IMR-90 (cell line): ENCODE data around the gene SYNPR.

Source experiments
- BHLHE40 ChIP-seq: fragments of 150-350 bp; IDR thresholded peaks from 2 replicates; pipeline ENCODE4 v1.6.1; 2016; ENCODE audit warnings: mild to moderate bottlenecking, low read depth, low read length
- CHD1 ChIP-seq: IDR thresholded peaks from 2 replicates; pipeline ENCODE4 v1.6.1; 2012; ENCODE audit warnings: low read depth, low read length, improper control_type of control experiment
- CTCF ChIP-seq: conservative IDR thresholded peaks from 2 replicates; pipeline ENCODE4 v1.5.1; 2012; ENCODE audit warnings: mild to moderate bottlenecking, low read depth, low read length, improper control_type of control experiment
- ELK1 ChIP-seq: fragments of 150-350 bp; IDR thresholded peaks from 2 replicates; pipeline ENCODE4 v1.6.1; 2016; ENCODE audit warnings: low read depth, mild to moderate bottlenecking, low read length, moderate library complexity, borderline replicate concordance
- FOS ChIP-seq: fragments of 150-350 bp; IDR thresholded peaks from 2 replicates; pipeline ENCODE4 v1.6.1; 2016; ENCODE audit warnings: low read depth, low read length
- MXI1 ChIP-seq: IDR thresholded peaks from 2 replicates; pipeline ENCODE4 v1.6.1; 2012; ENCODE audit warnings: low read depth, mild to moderate bottlenecking, low read length, moderate library complexity, borderline replicate concordance
- NFE2L2 ChIP-seq: fragments of 150-350 bp; IDR thresholded peaks from 2 replicates; pipeline ENCODE4 v1.6.1; 2016; ENCODE audit warnings: low read depth, mild to moderate bottlenecking, low read length
- POLR2A ChIP-seq: IDR thresholded peaks from 2 replicates; pipeline ENCODE4 v1.6.1; 2012; ENCODE audit warnings: mild to moderate bottlenecking, low read depth, low read length
- RAD21 ChIP-seq: IDR thresholded peaks from 2 replicates; pipeline ENCODE4 v1.6.1; 2012; ENCODE audit warnings: low read length, improper control_type of control experiment
- RFX5 ChIP-seq: IDR thresholded peaks from 2 replicates; pipeline ENCODE4 v1.8.0; 2012; ENCODE audit warnings: low read depth, mild to moderate bottlenecking, low read length, moderate library complexity
- SMC3 ChIP-seq: fragments of 150-350 bp; IDR thresholded peaks from 2 replicates; pipeline ENCODE4 v1.6.1; 2016; ENCODE audit warnings: low read depth, mild to moderate bottlenecking, antibody characterized with exemption, low read length, moderate library complexity

- TF ChIP-seq POLR2A (no peak), RFX5 (no peak), CTCF (no peak), RAD21 (no peak), ELK1 (no peak), NFE2L2 (no peak), FOS (no peak), MXI1 (no peak), CHD1 (no peak), BHLHE40 (no peak), SMC3 (no peak)
Measured at GRCh38 chr3:63296249-63296648, 18.1 kb downstream of the SYNPR start.
